Urothelium cell line (cell line): ENCODE results near the gene PMVK.
"Not testable (repeated sequence)": the region's sequence is repeated elsewhere in the genome, so short reads cannot be mapped to it uniquely, and the experiment has no call there.

Experiments
- DNase-seq: peaks from one replicate; pipeline ENCODE4 v3.0.0; 2011; ENCODE audit warnings: low spot score, mixed read lengths
- FAIRE-seq: peaks from 2 replicates; lab custom pipeline; 2011; peaks lifted over from hg19 to GRCh38; lab: Jason Lieb, UNC

PMVK gene

GRCh38 chr1:154925335-154926170 is 11.0 kb downstream of the PMVK start:
- FAIRE-seq (no peak), DNase-seq (no peak)

- FAIRE-seq (no peak), DNase-seq (no peak)
Measured at GRCh38 chr1:154923695-154924094, 12.8 kb downstream of the PMVK start.

GRCh38 chr1:154913273-154913672 is 23.2 kb downstream of the PMVK start:
- no peak for DNase-seq
- no peak for FAIRE-seq

GRCh38 chr1:154912755-154913154 is 23.8 kb downstream of the PMVK start:
- FAIRE-seq, result no peak
- no peak for DNase-seq

GRCh38 chr1:154911691-154912550 is 24.6 kb downstream of the PMVK start:
- no peak for DNase-seq
- peak; percentile 27 for FAIRE-seq

- DNase-seq, result no peak
- no peak for FAIRE-seq
Measured at GRCh38 chr1:154910851-154911250, 25.7 kb downstream of the PMVK start.

GRCh38 chr1:154908937-154909336 is 27.6 kb downstream of the PMVK start:
- DNase-seq (no peak), FAIRE-seq (no peak)

GRCh38 chr1:154908129-154908528 is 28.4 kb downstream of the PMVK start:
- FAIRE-seq, DNase-seq: not testable (repeated sequence)

- FAIRE-seq, result no peak
- DNase-seq, result no peak
Measured at GRCh38 chr1:154906621-154907081, 29.9 kb downstream of the PMVK start.

- no peak for FAIRE-seq
- no peak for DNase-seq
Measured at GRCh38 chr1:154902938-154903566, 33.5 kb downstream of the PMVK start.

GRCh38 chr1:154901591-154901990 is 34.9 kb downstream of the PMVK start:
- FAIRE-seq (no peak), DNase-seq (no peak)

- no peak for FAIRE-seq
Measured at GRCh38 chr1:154899041-154899440, 37.5 kb downstream of the PMVK start.

GRCh38 chr1:154896771-154897286 is 39.7 kb downstream of the PMVK start:
- no peak for FAIRE-seq
- no peak for DNase-seq

More at GRCh38 chr1:154899041-154899440, 37.5 kb downstream of the PMVK start:
- no peak for DNase-seq

- FAIRE-seq, result no peak
- DNase-seq, result no peak
Measured at GRCh38 chr1:154895798-154896197, 40.7 kb downstream of the PMVK start.

GRCh38 chr1:154891452-154891851 is 45.1 kb downstream of the PMVK start:
- FAIRE-seq (no peak), DNase-seq (no peak)

GRCh38 chr1:154888757-154889156 is 47.8 kb downstream of the PMVK start:
- no peak for FAIRE-seq
- no peak for DNase-seq

- no peak for DNase-seq
- FAIRE-seq, result no peak
Measured at GRCh38 chr1:154886281-154887015, 50.1 kb downstream of the PMVK start.

GRCh38 chr1:154884869-154885701 is 51.4 kb downstream of the PMVK start:
- no peak for FAIRE-seq
- no peak for DNase-seq
